Right lobe of liver (tissue), 6 donors: ENCODE measurements around the gene HBG1. TPM values are rescaled to one million over a fixed set of nuclear protein-coding genes. Genes with fewer than 3 reads are reported as not detected.

ENCODE experiments used
- ATAC-seq, 4 donors: fragments of 200-7000 bp; cut with Tn5 transposase; one replicate each; pipeline ENCODE4 v1.9.1; 2020; ENCODE audit warnings: mild to moderate bottlenecking in 4 of 4, moderate library complexity in 4 of 4
- DNase-seq, 3 donors: peaks; one replicate each; pipeline ENCODE4 v3.0.0-alpha.2; 2020
- H3K27ac ChIP-seq, 3 donors: fragments of 200-600 bp; one replicate each; pipeline ENCODE4 v1.8.0; 2022
- H3K27me3 ChIP-seq, 2 donors: fragments of 200-600 bp; one replicate each; pipeline ENCODE4 v1.8.0; 2022
- H3K36me3 ChIP-seq, 4 donors: fragments of 200-600 bp; sonication (generic) in 1 of 4; one replicate each; pipeline versions ENCODE4 v1.5.1 to v1.8.0; 2017 to 2022; ENCODE audit warnings: control low read depth in 1 of 4
- H3K4me1 ChIP-seq, 4 donors: fragments of 200-600 bp; sonication (generic) in 1 of 4; one replicate each; pipeline versions ENCODE4 v1.5.1 to v1.8.0; 2017 to 2022; ENCODE audit warnings: control low read depth in 1 of 4
- H3K4me3 ChIP-seq, 3 donors: fragments of 200-600 bp; one replicate each; pipeline ENCODE4 v1.8.0; 2022
- H3K9me3 ChIP-seq, 4 donors: fragments of 200-600 bp; sonication (generic) in 1 of 4; one replicate each; pipeline versions ENCODE4 v1.5.1 to v1.8.0; 2017 to 2022; ENCODE audit warnings: control low read depth in 1 of 4
- CTCF ChIP-seq, 4 donors: fragments of 200-600 bp in 3 of 4; fragments of 450-650 bp in 1 of 4; IDR thresholded peaks; one replicate each; pipeline versions ENCODE4 v1.5.1 to v1.8.0; 2016 to 2022; ENCODE audit warnings: antibody characterized with exemption in 4 of 4, mild to moderate bottlenecking in 2 of 4
- POLR2A ChIP-seq: fragments of 450-650 bp; IDR thresholded peaks from one replicate; pipeline ENCODE4 v1.6.1; 2017; ENCODE audit warnings: antibody characterized with exemption, mild to moderate bottlenecking
- WGBS: methylation state at CpG from one replicate; pipeline ENCODE4 v1.1.6; 2018; ENCODE audit warnings: low coverage, low lambda C conversion rate; ENCODE audit not compliant: insufficient coverage; ENCODE audit errors: missing lambda C conversion rate; 5-methylcytosine and 5-hydroxymethylcytosine counted together
- intact Hi-C, 2 donors: fragments of 100-400 bp; cut with DNase I; formaldehyde crosslinking; loops; one replicate each; pipeline versions ENCODE4 v1.11.2 to v1.14.1; 2022
- total RNA-seq, 6 experiments: library from RNA; depleted of rRNA in 2 of 6; stranded (reverse); fragments of >200 nt in 2 of 6; fragmentation: NEBNext Ultra II Directional in 3 of 6; extraction: Animal tissue kit (Norgen Biotek cat#: 25700) in 3 of 6; gene quantifications; one replicate each; pipeline versions ENCODE4 v1.1.0 to v1.2.4, GENCODE V29; 2016 to 2023
- donor health status: DM: no; HTN: yes; CAD: no.
- donor health status: DM: no; HTN: no; CAD: no.
- donor health status: DM: no; HTN: no; CAD: no.
- donor health status: DM: no; HTN: yes; CAD: no.
- donor health status: DM: no; HTN: yes; CAD: no.

Gene HBG1
- total RNA-seq, 6 experiments from 2014 or later: not detected

DNA sequence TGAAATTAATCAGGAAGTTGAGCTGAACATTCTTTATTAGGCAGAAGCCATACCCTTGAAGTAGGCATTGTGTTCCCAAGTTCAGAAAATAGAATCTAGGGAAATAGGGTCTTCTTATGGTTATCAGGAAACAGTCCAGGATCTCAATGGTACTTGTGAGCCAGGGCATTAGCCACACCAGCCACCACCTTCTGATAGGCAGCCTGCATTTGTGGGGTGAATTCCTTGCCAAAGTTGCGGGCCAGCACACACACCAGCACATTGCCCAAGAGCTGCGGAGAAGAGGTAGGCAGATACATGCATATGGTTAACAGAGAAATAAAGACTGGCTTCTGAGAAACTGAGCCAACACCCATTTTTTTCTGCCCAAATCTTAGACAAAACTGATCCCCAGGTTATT, 16.8 kb downstream of the HBG1 start:
- no peak for DNase-seq
- 89% methylated on average over 1 of the region's 2 CpGs for WGBS
- H3K27me3 ChIP-seq: no peaks in the 10 kb centered on the region

DNA sequence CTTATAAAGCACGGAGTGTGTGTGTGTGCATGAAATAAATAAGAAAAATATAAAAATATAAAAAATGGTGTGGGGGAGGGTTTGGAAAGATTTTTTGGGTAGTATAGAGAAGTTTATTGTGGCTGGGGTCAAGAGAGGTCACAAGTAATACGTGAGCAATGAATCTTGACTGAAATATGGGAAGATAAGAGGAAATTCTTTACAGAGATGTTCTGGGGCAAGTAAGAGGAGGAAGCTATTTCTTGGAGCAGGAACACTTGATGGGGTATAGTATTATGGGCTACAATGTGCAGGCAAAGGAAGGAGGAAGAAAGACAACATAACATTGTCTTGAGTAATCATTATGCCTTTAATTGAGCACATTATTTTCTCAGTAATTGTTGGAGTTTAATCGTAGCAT, 17.5 kb downstream of the HBG1 start:
- Histone ChIP-seq H3K36me3 (no peaks in the 10 kb centered on the region), H3K4me1 (no peaks in the 10 kb centered on the region), H3K9me3 (no peaks in the 10 kb centered on the region), H3K4me3 (no peak overlapping the region), H3K27ac (no peak overlapping the region), H3K27me3 (no peaks in the 10 kb centered on the region)
- intact Hi-C loops: no loop called here
- DNase-seq: no peak
- WGBS: 45% methylated on average over 3 of the region's 3 CpGs
- peak in 2 of 4 donors; percentile 30 to 56 for ATAC-seq
- no peak for TF ChIP-seq CTCF (IDR thresholded peaks at IDR 0.05)
- no peak for TF ChIP-seq POLR2A

More for the DNA sequence above, 16.8 kb downstream of the HBG1 start:
- H3K9me3 ChIP-seq: no peaks in the 10 kb centered on the region
- intact Hi-C loops: no loop called here
- H3K4me3 ChIP-seq: no peak overlapping the region
- no peaks in the 10 kb centered on the region for H3K36me3 ChIP-seq
- H3K4me1 ChIP-seq: no peaks in the 10 kb centered on the region
- ATAC-seq: no peak
- no peak overlapping the region for H3K27ac ChIP-seq
- TF ChIP-seq POLR2A: no peak
- TF ChIP-seq CTCF (IDR thresholded peaks at IDR 0.05): no peak

- TF ChIP-seq CTCF (IDR thresholded peaks at IDR 0.05) (no peak), POLR2A (no peak)
- intact Hi-C loops: no loop called here
- Histone ChIP-seq H3K4me1 (no peaks in the 10 kb centered on the region), H3K27me3 (no peaks in the 10 kb centered on the region), H3K9me3 (no peaks in the 10 kb centered on the region), H3K36me3 (no peaks in the 10 kb centered on the region), H3K4me3 (no peak overlapping the region), H3K27ac (no peak overlapping the region)
- DNase-seq (no peak), ATAC-seq (no peak)
- 64% methylated on average over 2 of the region's 2 CpGs for WGBS
These were observed 18.5 kb downstream of the HBG1 start for GRCh38 chr11:5231111-5231510.

DNA sequence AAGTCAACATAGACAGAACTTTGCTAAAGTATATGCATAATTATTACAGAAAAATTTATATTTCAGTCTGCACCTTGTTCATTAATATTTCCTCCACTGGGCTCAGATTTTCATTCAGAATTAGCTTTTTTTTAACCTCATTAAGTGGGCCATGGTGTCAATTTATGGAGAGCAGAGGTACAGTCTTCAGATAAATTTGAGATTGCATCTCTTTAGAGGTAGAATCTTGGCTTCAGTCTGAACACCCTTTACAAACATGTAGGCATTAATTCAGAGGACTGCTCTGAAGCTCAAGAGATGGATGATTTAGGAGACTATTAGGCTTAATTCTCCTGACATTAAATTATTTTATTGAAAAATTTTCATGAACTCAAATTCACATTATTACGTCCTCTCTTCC, 19.4 kb downstream of the HBG1 start:
- no peak for ATAC-seq
- 82% methylated on average over 1 of the region's 1 CpG for WGBS
- intact Hi-C loops: no loop called here

More for the DNA sequence above, 19.4 kb downstream of the HBG1 start:
- TF ChIP-seq POLR2A (no peak), CTCF (IDR thresholded peaks at IDR 0.05) (no peak)
- Histone ChIP-seq H3K27ac (no peak overlapping the region), H3K4me1 (no peaks in the 10 kb centered on the region), H3K4me3 (no peak overlapping the region), H3K27me3 (no peaks in the 10 kb centered on the region), H3K36me3 (no peaks in the 10 kb centered on the region), H3K9me3 (no peaks in the 10 kb centered on the region)
- no peak for DNase-seq
